T-helper 1 cell treated with Interleukin-12 subunit alpha and Interleukin-12 subunit beta and Interleukin-4 antibody, amounts not matched to agents 30 ng/mL and 1 ng/mL, for 36 hours (primary cell): Measurements from ENCODE around the gene FA2H. TPM values are rescaled to one million over a fixed set of nuclear protein-coding genes. Genes with fewer than 3 reads are reported as not detected.
"Not testable (repeated sequence)": the region's sequence is repeated elsewhere in the genome, so short reads cannot be mapped to it uniquely, and the experiment has no call there.

Experiments
- intact Hi-C: fragments of 100-400 bp; cut with micrococcal nuclease; formaldehyde crosslinking; loops from one replicate; pipeline ENCODE4 v1.15.1; 2024
- total RNA-seq: library from RNA; stranded (reverse); gene quantifications from 2 replicates; pipeline ENCODE4 v1.2.3, GENCODE V29; 2022

The FA2H gene
- total RNA-seq, 1 donor from 2014 or later: 0.15 TPM

DNA sequence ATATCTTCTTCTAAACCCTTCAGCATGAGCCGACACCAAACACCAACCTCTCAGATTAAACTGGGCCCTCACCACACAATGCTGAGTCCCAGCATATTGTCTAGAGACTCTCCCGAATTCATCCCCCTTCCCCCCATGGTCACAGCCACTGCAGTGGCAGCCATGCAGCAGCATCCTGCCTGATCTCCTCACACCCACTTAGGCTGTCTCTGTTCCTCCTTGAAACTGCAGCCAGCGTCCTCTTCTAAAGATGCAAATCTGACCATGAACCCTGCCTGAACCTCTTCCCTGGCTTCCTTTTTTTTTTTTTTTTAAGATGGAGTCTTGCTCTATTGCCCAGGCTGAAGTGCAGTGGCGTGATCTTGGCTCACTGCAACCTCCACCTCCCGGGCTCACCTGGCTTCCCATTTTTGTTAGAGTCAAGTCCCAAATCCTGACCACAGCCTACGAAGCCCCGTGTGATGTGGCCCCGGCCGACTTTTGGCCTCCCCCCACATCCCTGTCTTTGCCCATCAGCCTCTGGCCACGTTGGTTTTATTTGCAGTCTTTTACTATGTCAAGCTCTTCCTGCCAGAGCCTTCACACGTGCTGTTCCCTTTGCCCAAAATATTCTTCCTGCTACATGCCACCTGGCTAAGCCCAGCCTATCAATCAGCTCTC is 2.8 kb downstream of the FA2H start:
- intact Hi-C loops: no loop called here

- intact Hi-C loops: no loop called here
Observed at GRCh38 chr16:74770831-74771526, 3.6 kb downstream of the FA2H start.

DNA sequence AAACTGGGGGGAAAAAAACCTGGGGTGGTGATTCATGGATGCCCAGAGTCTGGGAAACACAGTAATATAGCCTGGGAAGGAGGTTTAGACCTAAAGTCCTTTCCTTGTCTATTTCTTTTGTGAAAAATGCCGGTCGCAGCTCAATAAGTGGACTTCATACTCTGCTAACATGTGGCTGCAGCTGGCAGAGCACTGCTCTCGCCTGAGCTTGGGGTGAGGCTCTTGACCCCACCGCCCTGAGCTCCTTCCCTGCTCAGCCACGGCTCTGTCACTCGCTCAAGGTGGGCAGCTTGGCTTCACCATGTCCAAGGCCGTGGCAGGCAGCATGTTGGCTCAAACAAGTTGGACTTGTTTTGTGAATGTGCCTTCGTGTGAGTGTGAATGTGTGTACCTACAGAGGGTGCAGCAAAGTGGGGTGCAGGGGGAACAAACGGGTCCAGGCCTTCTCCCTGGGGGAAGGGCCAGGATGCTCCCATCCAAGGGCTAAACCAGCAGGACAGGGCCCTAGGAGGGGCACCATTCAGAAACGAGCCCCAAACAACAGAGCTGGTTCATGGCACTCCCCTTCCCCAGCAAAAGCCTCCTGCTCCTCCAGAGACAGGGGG is 4.9 kb downstream of the FA2H start:
- intact Hi-C loops: no loop called here

GRCh38 chr16:74768239-74768638 is 6.4 kb downstream of the FA2H start:
- intact Hi-C loops: no loop called here

DNA sequence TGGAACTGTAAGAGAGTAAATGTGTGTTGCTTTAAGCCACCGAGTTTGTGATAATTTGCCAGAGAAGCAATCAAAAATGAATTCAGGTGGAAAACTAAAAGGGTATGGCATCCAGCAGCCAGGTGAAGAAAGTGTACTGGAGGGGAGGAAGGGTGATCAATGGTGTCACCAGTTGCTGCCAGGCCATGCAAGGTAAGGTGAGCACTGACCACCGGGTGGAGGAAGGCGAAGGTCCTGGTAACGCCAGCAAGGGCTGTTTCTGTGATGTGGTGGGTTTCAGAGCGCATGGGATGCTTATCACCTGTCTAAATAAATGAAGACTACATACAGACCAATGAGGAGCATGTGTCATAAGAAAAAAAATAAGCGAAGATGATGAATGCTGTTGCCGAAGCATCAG is 6.9 kb downstream of the FA2H start:
- intact Hi-C loops: no loop called here

DNA sequence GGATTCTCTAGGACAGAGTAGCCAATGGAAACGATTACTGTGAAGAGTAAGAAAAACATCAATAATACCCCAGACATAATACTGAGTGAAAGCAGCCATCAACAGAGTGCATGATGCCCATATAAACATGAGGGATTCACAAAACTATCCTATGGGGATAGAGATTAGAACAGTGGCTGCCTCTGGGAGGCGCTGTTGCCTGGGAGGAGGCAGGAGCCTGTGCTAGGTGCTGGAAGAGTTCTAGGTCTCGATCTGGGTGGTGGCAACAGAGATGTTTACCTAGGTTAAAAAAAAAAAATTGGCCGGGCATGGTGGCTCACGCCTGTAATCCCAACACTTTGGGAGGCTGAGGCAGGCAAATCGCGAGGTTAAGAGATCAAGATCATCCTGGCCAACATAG is 7.9 kb downstream of the FA2H start:
- intact Hi-C loops: no loop called here

GRCh38 chr16:74764184-74764583 is 10.4 kb downstream of the FA2H start:
- intact Hi-C loops: not testable (repeated sequence)

DNA sequence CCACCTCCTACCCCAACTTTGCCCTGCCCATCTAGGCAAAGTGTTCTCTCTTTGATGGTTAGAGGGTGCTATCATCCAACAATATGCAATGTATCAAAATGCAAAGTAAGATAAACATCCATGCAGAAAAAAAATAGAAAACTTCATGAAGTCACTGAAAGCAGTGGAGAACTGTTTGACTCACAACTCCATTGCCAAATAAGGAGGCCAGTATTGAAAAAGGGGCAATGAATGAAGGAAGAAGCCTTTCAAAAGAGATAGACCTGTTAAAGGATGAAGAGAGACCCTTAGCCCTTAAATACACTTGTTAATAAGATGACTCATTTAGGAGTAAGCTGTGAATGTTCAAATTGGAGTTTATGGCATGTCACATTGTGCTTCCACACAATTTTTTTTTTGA is 13.0 kb downstream of the FA2H start:
- intact Hi-C loops: no loop called here

- intact Hi-C loops: no loop called here
Observed at GRCh38 chr16:74760007-74760767, 14.4 kb downstream of the FA2H start.

DNA sequence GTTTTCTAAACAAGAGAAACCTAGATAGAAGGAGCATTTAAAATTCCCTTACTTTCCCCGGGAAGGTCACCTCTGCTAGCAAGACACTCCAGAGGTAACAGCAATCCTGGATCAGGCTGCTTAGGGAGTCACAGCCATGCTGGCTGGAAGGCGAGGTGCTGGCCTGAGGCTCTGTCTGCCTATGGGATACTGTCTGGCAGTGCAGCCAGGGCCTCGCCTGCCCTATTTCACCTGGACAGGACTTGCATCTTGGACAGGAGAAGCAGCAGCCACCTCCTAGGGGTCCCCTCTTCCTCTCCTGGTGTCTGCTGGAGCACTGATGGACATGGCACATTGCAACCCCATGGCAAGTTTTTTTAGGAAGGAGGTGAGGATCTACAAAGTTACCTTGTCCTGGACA is 15.1 kb downstream of the FA2H start:
- intact Hi-C loops: no loop called here

DNA sequence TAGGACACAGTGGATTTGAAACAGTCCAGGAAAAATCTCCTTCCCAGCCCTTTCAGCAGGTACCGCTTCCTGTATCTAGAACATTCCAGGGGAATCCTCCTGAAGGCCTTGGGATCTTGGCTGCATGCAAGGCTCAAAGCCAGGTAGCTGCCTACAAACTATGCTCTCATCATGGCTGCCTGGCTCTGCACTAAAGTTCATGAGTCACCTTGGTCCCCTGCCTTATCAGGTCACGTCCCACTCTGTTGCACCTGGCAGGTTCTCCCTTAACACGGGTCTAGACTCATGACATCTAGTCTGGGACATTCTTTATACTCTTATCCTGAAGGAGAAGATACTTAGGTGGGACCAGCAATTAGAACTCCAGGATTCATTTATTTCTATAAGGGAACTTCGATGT is 15.8 kb downstream of the FA2H start:
- intact Hi-C loops: no loop called here

- intact Hi-C loops: no loop called here
Observed at GRCh38 chr16:74757349-74757748, 17.3 kb downstream of the FA2H start.

DNA sequence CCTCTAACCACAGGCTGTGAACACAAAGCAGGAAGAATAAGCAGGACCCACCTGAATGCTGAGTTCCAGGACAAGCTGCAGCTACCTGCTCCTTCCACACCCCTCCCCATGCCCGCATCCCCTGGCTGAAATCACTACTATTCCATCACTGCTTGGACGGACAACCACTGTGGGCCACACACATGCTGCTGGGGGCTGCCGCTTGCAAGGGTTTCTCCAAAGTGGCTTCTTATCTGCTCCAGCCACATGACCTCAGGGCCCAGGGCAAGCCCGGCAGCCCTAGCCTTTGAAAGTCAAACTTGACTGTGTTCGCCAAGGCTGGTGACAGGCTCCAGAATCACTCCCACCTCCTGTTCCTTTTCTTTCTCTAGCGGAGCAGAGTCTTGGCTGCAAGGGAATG is 18.4 kb downstream of the FA2H start:
- intact Hi-C loops: no loop called here

DNA sequence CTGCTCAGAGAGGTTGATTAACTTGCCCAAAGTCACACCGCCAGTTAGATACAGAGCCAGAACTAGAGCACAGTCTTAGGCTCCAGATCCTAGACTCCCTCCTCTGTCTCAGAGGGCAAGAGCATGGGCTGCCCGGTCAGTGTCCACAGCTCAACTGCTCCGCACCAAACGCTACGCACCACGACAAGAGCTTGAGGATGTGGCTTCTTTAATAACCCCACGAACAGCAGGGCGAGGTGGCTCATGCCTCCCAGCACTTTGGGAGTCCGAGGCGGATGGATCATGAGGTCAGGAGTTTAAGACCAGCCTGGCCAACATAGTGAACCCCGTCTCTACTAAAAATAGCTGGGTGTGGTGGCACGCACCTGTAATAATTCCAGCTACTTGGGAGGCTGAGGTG is 21.4 kb downstream of the FA2H start:
- intact Hi-C loops: no loop called here

GRCh38 chr16:74752756-74753155 is 21.9 kb downstream of the FA2H start:
- intact Hi-C loops: no loop called here

GRCh38 chr16:74752258-74752657 is 22.4 kb downstream of the FA2H start:
- intact Hi-C loops: no loop called here

DNA sequence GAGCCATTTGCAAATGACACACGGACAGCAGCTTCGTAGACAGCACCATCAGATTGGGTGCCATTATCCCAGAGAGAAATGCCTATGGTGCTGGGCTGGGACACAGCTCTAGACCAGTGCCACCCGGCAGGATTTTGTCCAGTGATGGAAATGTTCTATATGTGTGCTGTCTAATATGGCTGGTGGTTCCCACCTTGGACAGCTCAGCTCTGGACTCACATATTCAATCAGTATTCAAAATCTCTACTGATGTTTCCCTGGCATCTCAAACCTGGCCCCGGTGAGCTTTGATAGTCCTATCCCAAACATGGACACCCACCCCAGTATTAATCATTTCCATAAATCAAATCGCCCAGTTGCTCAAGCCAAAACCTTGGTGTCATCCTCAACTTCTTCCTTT is 23.0 kb downstream of the FA2H start:
- intact Hi-C loops: no loop called here

DNA sequence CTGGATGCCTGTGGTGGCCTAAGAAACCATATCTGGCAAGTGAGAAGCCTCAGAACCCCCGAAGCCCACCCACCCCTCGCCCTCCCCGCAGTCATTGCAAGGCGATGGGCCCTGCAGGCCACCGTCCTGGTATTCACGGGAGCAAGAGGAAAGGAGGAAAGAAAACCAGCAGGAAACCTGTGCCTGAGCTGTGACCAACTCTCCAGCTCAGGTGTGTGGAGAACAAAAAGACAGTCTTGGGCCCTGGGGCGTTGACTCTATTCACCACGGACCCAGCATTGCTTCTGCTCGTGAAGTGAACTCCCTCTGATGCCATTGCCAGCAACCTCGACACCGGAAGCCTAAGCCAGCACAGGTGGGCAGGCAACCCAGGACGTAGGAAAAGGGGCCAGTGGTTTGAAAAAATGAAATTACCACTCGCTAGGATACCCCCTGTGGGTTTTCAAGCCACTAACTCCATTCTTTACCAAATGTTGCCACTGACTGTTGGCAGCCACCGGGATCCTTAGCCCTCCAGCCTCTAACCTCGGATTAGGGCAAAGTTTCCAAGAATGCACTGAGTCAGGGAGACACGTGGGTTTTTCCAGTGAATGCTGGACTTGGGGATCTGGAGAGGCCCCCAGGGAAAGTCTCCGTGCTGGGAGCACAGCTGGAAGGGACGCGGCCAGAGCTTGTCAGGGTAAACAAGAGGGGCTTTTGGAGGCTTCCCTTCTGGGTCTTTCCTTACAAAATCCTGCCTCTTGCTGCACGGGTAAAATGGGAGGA is 25.1 kb downstream of the FA2H start:
- intact Hi-C loops: no loop called here

DNA sequence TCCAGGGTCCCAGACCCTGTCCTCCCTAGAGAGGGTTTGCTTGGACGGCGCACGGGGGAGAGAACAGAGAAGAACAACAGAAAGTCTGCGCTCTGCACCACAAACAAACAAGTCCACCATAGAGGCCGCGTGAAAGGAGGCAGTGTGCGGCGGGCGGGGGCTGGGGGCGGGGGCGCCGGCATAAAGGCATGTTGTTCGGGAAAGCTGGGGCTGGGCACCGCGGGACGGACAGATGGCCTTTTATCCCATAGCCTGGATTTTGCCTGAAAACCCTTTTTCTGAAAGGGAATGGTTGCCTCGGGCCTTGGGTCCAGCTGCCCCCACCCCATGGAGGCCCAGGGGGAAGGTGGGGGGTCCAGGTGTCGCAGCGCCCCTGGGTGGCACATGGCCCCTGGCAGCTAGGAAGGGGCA is 26.0 kb downstream of the FA2H start:
- intact Hi-C loops: no loop called here

- intact Hi-C loops: no loop called here
Observed at GRCh38 chr16:74747716-74748615, 26.7 kb downstream of the FA2H start.
